HFFc6 (cell line): ENCODE results near the gene HIPK4. TPM values are rescaled to one million over a fixed set of nuclear protein-coding genes. Genes with fewer than 3 reads are reported as not detected.
"Not testable (repeated sequence)": the region's sequence is repeated elsewhere in the genome, so short reads cannot be mapped to it uniquely, and the experiment has no call there.

Experiments
- DNase-seq: peaks from one replicate; pipeline ENCODE4 v3.0.0-alpha.2; 2018
- H3K27ac Mint-ChIP-seq: 2 replicates; pipeline ENCODE4 v1.8.0; 2020; ENCODE audit warnings: mild to moderate bottlenecking, mixed read lengths
- H3K27me3 Mint-ChIP-seq: 2 replicates; pipeline ENCODE4 v1.8.0; 2021; ENCODE audit warnings: mild to moderate bottlenecking, moderate library complexity, mixed read lengths; ENCODE audit not compliant: insufficient read depth
- H3K36me3 Mint-ChIP-seq: 2 replicates; pipeline ENCODE4 v1.8.0; 2021; ENCODE audit warnings: low read depth, mixed read lengths
- H3K4me1 Mint-ChIP-seq: 2 replicates; pipeline ENCODE4 v1.8.0; 2020; ENCODE audit warnings: low read depth, mixed read lengths
- H3K4me3 Mint-ChIP-seq: 2 replicates; pipeline ENCODE4 v1.8.0; 2020; ENCODE audit warnings: mild to moderate bottlenecking, moderate library complexity, mixed read lengths
- H3K9me3 Mint-ChIP-seq: 2 replicates; pipeline ENCODE4 v1.8.0; 2020; ENCODE audit warnings: mild to moderate bottlenecking, mixed read lengths
- CTCF ChIP-seq: fragments of 200-600 bp; sonication (generic); IDR thresholded peaks from 2 replicates; pipeline ENCODE4 v1.5.0; 2021; ENCODE audit warnings: antibody characterized with exemption, mild to moderate bottlenecking
- total RNA-seq, 6 experiments: library from RNA; stranded (reverse); fragmentation: NEBNext Ultra II Directional; extraction: Animal tissue kit (Norgen Biotek cat#: 25700); gene quantifications; 2 replicates in 1 of 6; 3 replicates in 5 of 6; pipeline ENCODE4 v1.2.3, GENCODE V29; 2021

HIPK4 gene
- total RNA-seq, 6 experiments from 2014 or later = 0.07 to 0.11 (median 0.10) TPM; not detected in 2

- H3K36me3 Mint-ChIP-seq = peaks cover 14% of the 10 kb centered on the region; the same call in 1 of the 2 replicates
- no peaks in the 10 kb centered on the region for H3K9me3 Mint-ChIP-seq
- DNase-seq = no peak
- no peak for TF ChIP-seq CTCF
- H3K27me3 Mint-ChIP-seq = no peaks in the 10 kb centered on the region; the same call in 1 of the 2 replicates
- no peak overlapping the region for H3K27ac Mint-ChIP-seq
- peaks cover 13% of the 10 kb centered on the region; the same call in 1 of the 2 replicates for H3K4me1 Mint-ChIP-seq
- H3K4me3 Mint-ChIP-seq = no peak overlapping the region
Measured at GRCh38 chr19:40337107-40337506, 52.9 kb downstream of the HIPK4 start.

GRCh38 chr19:40336601-40336900 lies 53.4 kb downstream of the HIPK4 start:
- Mint-ChIP-seq H3K27me3 (no peaks in the 10 kb centered on the region; the same call in 1 of the 2 replicates), H3K27ac (peak overlapping the region; percentile 3; the same call in 1 of the 2 replicates), H3K4me3 (no peak overlapping the region), H3K4me1 (peaks cover 7% of the 10 kb centered on the region; the same call in 1 of the 2 replicates), H3K9me3 (no peaks in the 10 kb centered on the region), H3K36me3 (peaks cover 15% of the 10 kb centered on the region; the same call in 1 of the 2 replicates)
- DNase-seq = no peak
- no peak for TF ChIP-seq CTCF

GRCh38 chr19:40335855-40336600 lies 54.0 kb downstream of the HIPK4 start:
- H3K4me1 Mint-ChIP-seq = 0 out of 2 replicates have a peak, but pooled peaks cover 5% of the 10 kb centered on the region
- H3K4me3 Mint-ChIP-seq = no peak overlapping the region
- peaks cover 20% of the 10 kb centered on the region; the same call in 1 of the 2 replicates for H3K36me3 Mint-ChIP-seq
- no peaks in the 10 kb centered on the region for H3K9me3 Mint-ChIP-seq
- H3K27ac Mint-ChIP-seq = peak overlapping the region; percentile 21; the same call in 1 of the 2 replicates
- DNase-seq = no peak
- no peak for TF ChIP-seq CTCF
- H3K27me3 Mint-ChIP-seq = no peaks in the 10 kb centered on the region; the same call in 1 of the 2 replicates

GRCh38 chr19:40335101-40335500 lies 54.9 kb downstream of the HIPK4 start:
- H3K27me3 Mint-ChIP-seq = no peaks in the 10 kb centered on the region; the same call in 1 of the 2 replicates
- peaks cover 22% of the 10 kb centered on the region; the same call in 1 of the 2 replicates for H3K36me3 Mint-ChIP-seq
- DNase-seq = no peak
- no peaks in the 10 kb centered on the region for H3K9me3 Mint-ChIP-seq
- H3K27ac Mint-ChIP-seq = no peak overlapping the region
- no peak overlapping the region for H3K4me3 Mint-ChIP-seq
- 0 out of 2 replicates have a peak, but pooled peaks cover 5% of the 10 kb centered on the region for H3K4me1 Mint-ChIP-seq
- TF ChIP-seq CTCF = no peak

GRCh38 chr19:40333083-40333482 lies 56.9 kb downstream of the HIPK4 start:
- not testable (repeated sequence) for H3K27ac Mint-ChIP-seq, H3K4me3 Mint-ChIP-seq, H3K4me1 Mint-ChIP-seq, H3K27me3 Mint-ChIP-seq, DNase-seq, H3K9me3 Mint-ChIP-seq
- H3K36me3 Mint-ChIP-seq = peaks cover 13% of the 10 kb centered on the region; the same call in 1 of the 2 replicates

- no peaks in the 10 kb centered on the region for H3K9me3 Mint-ChIP-seq
Measured at GRCh38 chr19:40332669-40333068, 57.3 kb downstream of the HIPK4 start.

More at GRCh38 chr19:40332669-40333068, 57.3 kb downstream of the HIPK4 start:
- H3K27ac Mint-ChIP-seq = no peak overlapping the region
- no peak for DNase-seq
- no peak overlapping the region for H3K4me3 Mint-ChIP-seq
- peaks cover 13% of the 10 kb centered on the region; the same call in 1 of the 2 replicates for H3K36me3 Mint-ChIP-seq
- TF ChIP-seq CTCF = no peak
- 0 out of 2 replicates have a peak, but pooled peaks cover 5% of the 10 kb centered on the region for H3K4me1 Mint-ChIP-seq
- H3K27me3 Mint-ChIP-seq = no peaks in the 10 kb centered on the region; the same call in 1 of the 2 replicates
